Vagina (tissue), 2 donors: ENCODE results near the gene SLC25A26. TPM values are rescaled to one million over a fixed set of nuclear protein-coding genes. Genes with fewer than 3 reads are reported as not detected.

Experiments used
- DNase-seq, 2 donors: peaks; one replicate each; pipeline ENCODE4 v3.0.0-alpha.2; 2017; ENCODE audit errors: extremely low spot score in 2 of 2
- H3K27ac ChIP-seq: fragments of 200-600 bp; sonication (generic); one replicate; pipeline ENCODE4 v1.5.1; 2019
- H3K27me3 ChIP-seq: fragments of 200-600 bp; sonication (generic); one replicate; pipeline ENCODE4 v1.5.1; 2019
- H3K36me3 ChIP-seq, 2 donors: fragments of 200-600 bp; sonication (generic); one replicate each; pipeline ENCODE4 v1.5.1; 2017 to 2019
- H3K4me1 ChIP-seq: fragments of 200-600 bp; sonication (generic); one replicate; pipeline ENCODE4 v1.5.1; 2019
- H3K4me3 ChIP-seq, 2 donors: fragments of 200-600 bp; sonication (generic); 1 replicate in 1 of 2; 2 replicates in 1 of 2; pipeline ENCODE4 v1.5.1; 2016 to 2019
- H3K9me3 ChIP-seq: fragments of 200-600 bp; sonication (generic); one replicate; pipeline ENCODE4 v1.5.1; 2019
- CTCF ChIP-seq, 3 experiments: fragments of 450-650 bp in 2 of 3; fragments of 200-600 bp in 1 of 3; sonication (generic) in 1 of 3; IDR thresholded peaks; one replicate each; pipeline ENCODE4 v1.5.1; 2017 to 2019; ENCODE audit warnings: antibody characterized with exemption in 3 of 3, mild to moderate bottlenecking in 2 of 3, moderate library complexity in 2 of 3
- POLR2A ChIP-seq, 2 donors: fragments of 450-650 bp; IDR thresholded peaks; one replicate each; pipeline ENCODE4 v1.6.1; 2017; ENCODE audit warnings: antibody characterized with exemption in 2 of 2, mild to moderate bottlenecking in 2 of 2, moderate library complexity in 2 of 2
- POLR2AphosphoS5 ChIP-seq, 2 donors: sonication (generic); formaldehyde crosslinking; IDR thresholded peaks; one replicate each; pipeline ENCODE4 v1.9.0; 2017; ENCODE audit warnings: antibody characterized with exemption in 2 of 2, mild to moderate bottlenecking in 2 of 2, low read depth in 1 of 2; ENCODE audit not compliant: insufficient read depth in 1 of 2
- intact Hi-C: fragments of 100-400 bp; cut with DNase I; formaldehyde crosslinking; loops from one replicate; pipeline ENCODE4 v1.15.1; 2023
- total RNA-seq: library from RNA; depleted of rRNA; stranded (reverse); fragments of >200 nt; gene quantifications from one replicate; pipeline ENCODE4 v1.2.3, GENCODE V29; 2016

SLC25A26 gene
- total RNA-seq, 1 donor from 2014 or later: 21.6 TPM

GRCh38 chr3:66181764-66182163 lies 39.0 kb upstream of the SLC25A26 start:
- Histone ChIP-seq H3K4me3 (no peak overlapping the region), H3K27me3 (no peaks in the 10 kb centered on the region), H3K4me1 (no peaks in the 10 kb centered on the region), H3K36me3 (no peaks in the 10 kb centered on the region), H3K27ac (no peak overlapping the region), H3K9me3 (no peaks in the 10 kb centered on the region)
- intact Hi-C loops: no loop called here
- TF ChIP-seq POLR2A (IDR thresholded peaks at IDR 0.05): no peak
- no peak for TF ChIP-seq POLR2AphosphoS5 (IDR thresholded peaks at IDR 0.05; ENCODE audit: insufficient read depth in 1 of 2, low read depth in 1 of 2)
- no peak for TF ChIP-seq CTCF (IDR thresholded peaks at IDR 0.05)
- no peak for DNase-seq

- no peak for TF ChIP-seq POLR2A (IDR thresholded peaks at IDR 0.05)
- no peaks in the 10 kb centered on the region for H3K27me3 ChIP-seq
- DNase-seq: no peak
- H3K9me3 ChIP-seq: no peaks in the 10 kb centered on the region
- no peaks in the 10 kb centered on the region for H3K4me1 ChIP-seq
- no peak overlapping the region for H3K27ac ChIP-seq
- H3K36me3 ChIP-seq: no peaks in the 10 kb centered on the region
- no peak overlapping the region for H3K4me3 ChIP-seq
- intact Hi-C loops: no loop called here
Measured at GRCh38 chr3:66182246-66182645, 38.6 kb upstream of the SLC25A26 start.

GRCh38 chr3:66186545-66186944 lies 34.3 kb upstream of the SLC25A26 start:
- H3K4me1 ChIP-seq: no peaks in the 10 kb centered on the region
- H3K9me3 ChIP-seq: no peaks in the 10 kb centered on the region
- H3K36me3 ChIP-seq: no peaks in the 10 kb centered on the region
- intact Hi-C loops: no loop called here
- H3K27ac ChIP-seq: no peak overlapping the region
- TF ChIP-seq CTCF (IDR thresholded peaks at IDR 0.05): no peak
- TF ChIP-seq POLR2A (IDR thresholded peaks at IDR 0.05): no peak
- no peak for TF ChIP-seq POLR2AphosphoS5 (IDR thresholded peaks at IDR 0.05; ENCODE audit: insufficient read depth in 1 of 2, low read depth in 1 of 2)
- no peak for DNase-seq
- H3K27me3 ChIP-seq: no peaks in the 10 kb centered on the region
- H3K4me3 ChIP-seq: no peak overlapping the region

- no peaks in the 10 kb centered on the region for H3K4me1 ChIP-seq
- H3K36me3 ChIP-seq: no peaks in the 10 kb centered on the region
- H3K9me3 ChIP-seq: no peaks in the 10 kb centered on the region
- no peak overlapping the region for H3K27ac ChIP-seq
- H3K27me3 ChIP-seq: no peaks in the 10 kb centered on the region
- DNase-seq: no peak
- no peak overlapping the region for H3K4me3 ChIP-seq
- intact Hi-C loops: no loop called here
- TF ChIP-seq POLR2AphosphoS5 (IDR thresholded peaks at IDR 0.05; ENCODE audit: insufficient read depth in 1 of 2, low read depth in 1 of 2): no peak
- TF ChIP-seq POLR2A (IDR thresholded peaks at IDR 0.05): no peak
- no peak for TF ChIP-seq CTCF (IDR thresholded peaks at IDR 0.05)
Measured at GRCh38 chr3:66195347-66195783, 25.4 kb upstream of the SLC25A26 start.

- Histone ChIP-seq H3K4me3 (no peak overlapping the region), H3K27me3 (no peaks in the 10 kb centered on the region), H3K9me3 (no peaks in the 10 kb centered on the region), H3K4me1 (no peaks in the 10 kb centered on the region), H3K36me3 (no peaks in the 10 kb centered on the region), H3K27ac (no peak overlapping the region)
- TF ChIP-seq CTCF (IDR thresholded peaks at IDR 0.05) (no peak), POLR2A (IDR thresholded peaks at IDR 0.05) (no peak), POLR2AphosphoS5 (IDR thresholded peaks at IDR 0.05; ENCODE audit: insufficient read depth in 1 of 2, low read depth in 1 of 2) (no peak)
- intact Hi-C loops: no loop called here
- no peak for DNase-seq
Measured at GRCh38 chr3:66196633-66197032, 24.2 kb upstream of the SLC25A26 start.
